Liver (tissue), 9 donors: ENCODE results near the gene AMBRA1. TPM values are rescaled to one million over a fixed set of nuclear protein-coding genes. Genes with fewer than 3 reads are reported as not detected.
"Not testable (repeated sequence)": the region's sequence is repeated elsewhere in the genome, so short reads cannot be mapped to it uniquely, and the experiment has no call there.

Experiments
- DNase-seq: peaks from one replicate; pipeline ENCODE4 v3.0.0-alpha.2; 2017; ENCODE audit warnings: low spot score
- H3K27ac ChIP-seq, 2 donors: one replicate each; pipeline ENCODE4 v1.7.0; 2013; ENCODE audit warnings: inconsistent platforms in 2 of 2, low read length in 2 of 2, control low read depth in 1 of 2, low read depth in 1 of 2, mild to moderate bottlenecking in 1 of 2
- H3K27me3 ChIP-seq, 4 donors: one replicate each; pipeline versions ENCODE4 v1.6.1 to v1.7.0; 2013; ENCODE audit warnings: low read length in 3 of 4, inconsistent platforms in 1 of 4, mild to moderate bottlenecking in 1 of 4, moderate library complexity in 1 of 4; ENCODE audit not compliant: control insufficient read depth in 4 of 4, insufficient read depth in 4 of 4
- H3K36me3 ChIP-seq, 4 donors: one replicate each; pipeline versions ENCODE4 v1.6.1 to v1.7.0; 2013; ENCODE audit warnings: low read length in 3 of 4, mild to moderate bottlenecking in 3 of 4, low read depth in 1 of 4, moderate library complexity in 1 of 4; ENCODE audit not compliant: control insufficient read depth in 4 of 4, insufficient read depth in 3 of 4
- H3K4me1 ChIP-seq, 4 donors: one replicate each; pipeline versions ENCODE4 v1.6.1 to v1.7.0; 2013; ENCODE audit warnings: low read length in 3 of 4, mild to moderate bottlenecking in 3 of 4, moderate library complexity in 1 of 4; ENCODE audit not compliant: control insufficient read depth in 4 of 4, insufficient read depth in 4 of 4
- H3K4me3 ChIP-seq, 3 donors: one replicate each; pipeline versions ENCODE4 v1.6.1 to v1.7.0; 2013; ENCODE audit warnings: low read length in 3 of 3, control low read depth in 1 of 3, low read depth in 1 of 3, mild to moderate bottlenecking in 1 of 3
- H3K9ac ChIP-seq, 2 donors: one replicate each; pipeline ENCODE4 v1.7.0; 2013; ENCODE audit warnings: low read length in 2 of 2, mild to moderate bottlenecking in 2 of 2, moderate library complexity in 2 of 2, control low read depth in 1 of 2, low read depth in 1 of 2
- H3K9me3 ChIP-seq, 4 donors: one replicate each; pipeline versions ENCODE4 v1.6.1 to v1.7.0; 2013; ENCODE audit warnings: low read length in 3 of 4; ENCODE audit not compliant: control insufficient read depth in 4 of 4
- ATF3 ChIP-seq: IDR thresholded peaks from 2 replicates; pipeline ENCODE4 v1.6.1; 2016; ENCODE audit warnings: antibody characterized with exemption
- EGR1 ChIP-seq, 2 donors: IDR thresholded peaks; 2 replicates each; pipeline ENCODE4 v1.6.1; 2016 to 2018; ENCODE audit warnings: antibody characterized with exemption in 2 of 2, low read depth in 2 of 2
- GABPA ChIP-seq, 2 donors: IDR thresholded peaks in 1 of 2; conservative IDR thresholded peaks in 1 of 2; 2 replicates each; pipeline ENCODE4 v1.6.1; 2016; ENCODE audit warnings: antibody characterized with exemption in 2 of 2, mild to moderate bottlenecking in 1 of 2, moderate library complexity in 1 of 2
- HNF4A ChIP-seq, 2 donors: conservative IDR thresholded peaks; 2 replicates each; pipeline ENCODE4 v1.6.1; 2016; ENCODE audit warnings: antibody characterized with exemption in 2 of 2, mild to moderate bottlenecking in 2 of 2
- JUND ChIP-seq, 2 donors: IDR thresholded peaks; 2 replicates each; pipeline ENCODE4 v1.6.1; 2016; ENCODE audit warnings: antibody characterized with exemption in 2 of 2
- MAX ChIP-seq: IDR thresholded peaks from 2 replicates; pipeline ENCODE4 v1.6.1; 2016; ENCODE audit warnings: antibody characterized with exemption
- NR2F2 ChIP-seq: IDR thresholded peaks from 2 replicates; pipeline ENCODE4 v1.6.1; 2016; ENCODE audit warnings: antibody characterized with exemption
- RAD21 ChIP-seq, 2 donors: IDR thresholded peaks; 2 replicates each; pipeline ENCODE4 v1.6.1; 2016; ENCODE audit warnings: antibody characterized with exemption in 2 of 2, mild to moderate bottlenecking in 2 of 2
- REST ChIP-seq: IDR thresholded peaks from 2 replicates; pipeline ENCODE4 v1.6.1; 2016; ENCODE audit warnings: antibody characterized with exemption, mild to moderate bottlenecking
- RXRA ChIP-seq, 2 donors: IDR thresholded peaks; 2 replicates each; pipeline ENCODE4 v1.6.1; 2017 to 2018; ENCODE audit warnings: antibody characterized with exemption in 2 of 2, mild to moderate bottlenecking in 1 of 2
- SP1 ChIP-seq: IDR thresholded peaks from 2 replicates; pipeline ENCODE4 v1.6.1; 2018; ENCODE audit warnings: antibody characterized with exemption, mild to moderate bottlenecking
- TAF1 ChIP-seq: conservative IDR thresholded peaks from 2 replicates; pipeline ENCODE4 v1.6.1; 2016; ENCODE audit warnings: antibody characterized with exemption, mild to moderate bottlenecking
- YY1 ChIP-seq: IDR thresholded peaks from 2 replicates; pipeline ENCODE4 v1.6.1; 2016; ENCODE audit warnings: antibody characterized with exemption, mild to moderate bottlenecking
- WGBS: extraction: QIAGEN DNeasy Blood & Tissue Kit; methylation state at CpG from one replicate; pipeline ENCODE4 v1.1.7; 2013; 5-methylcytosine and 5-hydroxymethylcytosine counted together
- polyA plus RNA-seq, 2 donors: library from polyadenylated mRNA; stranded (reverse) in 1 of 2; unstranded in 1 of 2; fragments of 200-250 nt in 1 of 2; fragments of >200 nt in 1 of 2; fragmentation: Nextera tagmentation in 1 of 2; extraction: Ambion mirVana in 1 of 2; gene quantifications; one replicate each; pipeline versions ENCODE4 v1.2.1 to v1.2.3, GENCODE V29; 2013 to 2015
- total RNA-seq, 2 donors: library from RNA; depleted of rRNA; stranded (reverse); fragments of >200 nt; gene quantifications; one replicate each; pipeline ENCODE4 v1.2.3, GENCODE V29; 2014
- TF ChIP-seq, protein P1 (sequence below): fragments of 150-350 bp; IDR thresholded peaks from 2 replicates; pipeline ENCODE4 v1.5.1; 2017; ENCODE audit warnings: improper control_type of control experiment, low read depth, low read length; ENCODE audit not compliant: missing input control
- donor health status: healthy.
- donor health status: healthy.
- donor health status: healthy.
- donor health status: healthy.
- donor health status: healthy.

Gene AMBRA1
- total and polyA plus RNA-seq, 4 donors, result 3.7 to 25.7 (median 15.1) TPM

GRCh38 chr11:46381048-46381818 is 212.6 kb downstream of the AMBRA1 start, which contains the start of gene MDK:
Gene MDK, plus strand, starts transcription at chr11:46381669. Its CDS starts 389 bp downstream, at chr11:46382058.
- H3K27me3 ChIP-seq, result no peaks in the 10 kb centered on the region
- peak within 1 kb of the TSS in 1 of 2 donors; percentile 83 for H3K9ac ChIP-seq
- H3K9me3 ChIP-seq, result no peaks in the 10 kb centered on the region
- peaks cover 4 to 13% (median 6%) of the 10 kb centered on the region in 4 donors for H3K4me1 ChIP-seq
- 1% methylated on average over 96 of the region's 96 CpGs for WGBS
- H3K4me3 ChIP-seq, result peak within 1 kb of the TSS; percentile 30 to 78 (median 76)
- no peak for DNase-seq
- peak within 1 kb of the TSS in 1 of 2 donors; percentile 63 for H3K27ac ChIP-seq
- H3K36me3 ChIP-seq, result peaks cover 0 to 17% (median 3%) of the 10 kb centered on the region in 4 donors
- TF ChIP-seq EGR1 (IDR thresholded peaks at IDR 0.05; ENCODE audit: low read depth in 2 of 2), result no peak
- no peak for TF ChIP-seq HNF4A (conservative IDR thresholded peaks at IDR 0.05)
- no peak for TF ChIP-seq GABPA (IDR thresholded peaks at IDR 0.05 in 1 of 2, conservative IDR thresholded peaks at IDR 0.05 in 1 of 2)
- TF ChIP-seq SP1, result no peak
- no peak for TF ChIP-seq TAF1
- TF ChIP-seq RXRA (IDR thresholded peaks at IDR 0.05), result no peak
- TF ChIP-seq YY1, result no peak
- TF ChIP-seq ATF3, result no peak
- TF ChIP-seq JUND (IDR thresholded peaks at IDR 0.05), result no peak
- TF ChIP-seq, protein P1, sequence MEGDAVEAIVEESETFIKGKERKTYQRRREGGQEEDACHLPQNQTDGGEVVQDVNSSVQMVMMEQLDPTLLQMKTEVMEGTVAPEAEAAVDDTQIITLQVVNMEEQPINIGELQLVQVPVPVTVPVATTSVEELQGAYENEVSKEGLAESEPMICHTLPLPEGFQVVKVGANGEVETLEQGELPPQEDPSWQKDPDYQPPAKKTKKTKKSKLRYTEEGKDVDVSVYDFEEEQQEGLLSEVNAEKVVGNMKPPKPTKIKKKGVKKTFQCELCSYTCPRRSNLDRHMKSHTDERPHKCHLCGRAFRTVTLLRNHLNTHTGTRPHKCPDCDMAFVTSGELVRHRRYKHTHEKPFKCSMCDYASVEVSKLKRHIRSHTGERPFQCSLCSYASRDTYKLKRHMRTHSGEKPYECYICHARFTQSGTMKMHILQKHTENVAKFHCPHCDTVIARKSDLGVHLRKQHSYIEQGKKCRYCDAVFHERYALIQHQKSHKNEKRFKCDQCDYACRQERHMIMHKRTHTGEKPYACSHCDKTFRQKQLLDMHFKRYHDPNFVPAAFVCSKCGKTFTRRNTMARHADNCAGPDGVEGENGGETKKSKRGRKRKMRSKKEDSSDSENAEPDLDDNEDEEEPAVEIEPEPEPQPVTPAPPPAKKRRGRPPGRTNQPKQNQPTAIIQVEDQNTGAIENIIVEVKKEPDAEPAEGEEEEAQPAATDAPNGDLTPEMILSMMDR, result no peak
- no peak for TF ChIP-seq RAD21 (IDR thresholded peaks at IDR 0.05)
- no peak for TF ChIP-seq REST
- TF ChIP-seq NR2F2, result no peak
- TF ChIP-seq MAX, result no peak

GRCh38 chr11:46380340-46381047 is 213.3 kb downstream of the AMBRA1 start:
- TF ChIP-seq REST (peak; percentile 34), JUND (IDR thresholded peaks at IDR 0.05) (no peak), SP1 (peak; percentile 42)
- H3K4me3 ChIP-seq, result peak overlapping the region; percentile 30 to 78 (median 76)
- peak overlapping the region in 1 of 2 donors; percentile 83 for H3K9ac ChIP-seq
- peaks cover 4 to 13% (median 6%) of the 10 kb centered on the region in 4 donors for H3K4me1 ChIP-seq
- DNase-seq, result peak; percentile 67
- WGBS, result 7% methylated on average over 45 of the region's 45 CpGs
- no peaks in the 10 kb centered on the region for H3K9me3 ChIP-seq
- H3K27me3 ChIP-seq, result no peaks in the 10 kb centered on the region
- H3K27ac ChIP-seq, result peak overlapping the region in 1 of 2 donors; percentile 63
- H3K36me3 ChIP-seq, result peaks cover 4 to 25% (median 5%) of the 10 kb centered on the region in 4 donors

DNA sequence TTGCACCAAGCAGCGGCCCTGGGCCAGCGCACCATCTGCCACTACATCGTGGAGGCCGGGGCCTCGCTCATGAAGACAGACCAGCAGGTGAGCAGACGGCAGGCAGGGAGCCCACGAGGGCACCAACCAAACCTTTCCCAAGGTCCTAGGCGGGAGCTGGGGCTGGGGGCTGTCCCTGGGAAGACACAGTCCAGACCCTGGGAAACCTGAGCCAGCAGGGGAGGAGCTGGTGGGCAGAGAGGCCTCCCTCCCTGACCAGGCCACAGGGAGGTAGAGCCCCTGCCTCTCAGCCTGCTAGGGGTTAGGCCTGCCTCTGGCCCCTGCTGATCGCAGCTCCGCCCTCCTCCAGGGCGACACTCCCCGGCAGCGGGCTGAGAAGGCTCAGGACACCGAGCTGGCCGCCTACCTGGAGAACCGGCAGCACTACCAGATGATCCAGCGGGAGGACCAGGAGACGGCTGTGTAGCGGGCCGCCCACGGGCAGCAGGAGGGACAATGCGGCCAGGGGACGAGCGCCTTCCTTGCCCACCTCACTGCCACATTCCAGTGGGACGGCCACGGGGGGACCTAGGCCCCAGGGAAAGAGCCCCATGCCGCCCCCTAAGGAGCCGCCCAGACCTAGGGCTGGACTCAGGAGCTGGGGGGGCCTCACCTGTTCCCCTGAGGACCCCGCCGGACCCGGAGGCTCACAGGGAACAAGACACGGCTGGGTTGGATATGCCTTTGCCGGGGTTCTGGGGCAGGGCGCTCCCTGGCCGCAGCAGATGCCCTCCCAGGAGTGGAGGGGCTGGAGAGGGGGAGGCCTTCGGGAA is 214.1 kb downstream of the AMBRA1 start:
- 76% methylated on average over 34 of the region's 36 CpGs for WGBS
- not testable (repeated sequence) for H3K9ac ChIP-seq, H3K4me3 ChIP-seq, H3K9me3 ChIP-seq, H3K27ac ChIP-seq, DNase-seq, H3K27me3 ChIP-seq
- peaks cover 4 to 13% (median 6%) of the 10 kb centered on the region in 4 donors for H3K4me1 ChIP-seq
- H3K36me3 ChIP-seq, result peaks cover 4 to 33% (median 9%) of the 10 kb centered on the region in 4 donors
